IMR-90 (cell line): ENCODE measurements around the gene TMEM131.

ENCODE experiments used
- BHLHE40 ChIP-seq: fragments of 150-350 bp; IDR thresholded peaks from 2 replicates; pipeline ENCODE4 v1.6.1; 2016; ENCODE audit warnings: mild to moderate bottlenecking, low read depth, low read length
- CTCF ChIP-seq: conservative IDR thresholded peaks from 2 replicates; pipeline ENCODE4 v1.5.1; 2012; ENCODE audit warnings: mild to moderate bottlenecking, low read depth, low read length, improper control_type of control experiment
- ELK1 ChIP-seq: fragments of 150-350 bp; IDR thresholded peaks from 2 replicates; pipeline ENCODE4 v1.6.1; 2016; ENCODE audit warnings: low read depth, mild to moderate bottlenecking, low read length, moderate library complexity, borderline replicate concordance
- FOS ChIP-seq: fragments of 150-350 bp; IDR thresholded peaks from 2 replicates; pipeline ENCODE4 v1.6.1; 2016; ENCODE audit warnings: low read depth, low read length
- MAFK ChIP-seq: IDR thresholded peaks from 2 replicates; pipeline ENCODE4 v1.6.1; 2012; ENCODE audit warnings: low read depth, low read length, improper control_type of control experiment
- MXI1 ChIP-seq: IDR thresholded peaks from 2 replicates; pipeline ENCODE4 v1.6.1; 2012; ENCODE audit warnings: low read depth, mild to moderate bottlenecking, low read length, moderate library complexity, borderline replicate concordance
- POLR2A ChIP-seq: IDR thresholded peaks from 2 replicates; pipeline ENCODE4 v1.6.1; 2012; ENCODE audit warnings: mild to moderate bottlenecking, low read depth, low read length
- RAD21 ChIP-seq: IDR thresholded peaks from 2 replicates; pipeline ENCODE4 v1.6.1; 2012; ENCODE audit warnings: low read length, improper control_type of control experiment
- RFX5 ChIP-seq: IDR thresholded peaks from 2 replicates; pipeline ENCODE4 v1.8.0; 2012; ENCODE audit warnings: low read depth, mild to moderate bottlenecking, low read length, moderate library complexity
- USF2 ChIP-seq: fragments of 150-350 bp; IDR thresholded peaks from 2 replicates; pipeline ENCODE4 v1.6.1; 2017; ENCODE audit warnings: mild to moderate bottlenecking, antibody characterized with exemption, low read length, low read depth

GRCh38 chr2:97924194-97924593, 71.6 kb downstream of the TMEM131 start:
- TF ChIP-seq CTCF: no peak
- no peak for TF ChIP-seq POLR2A
- no peak for TF ChIP-seq USF2
- no peak for TF ChIP-seq RFX5
- TF ChIP-seq MAFK: no peak
- TF ChIP-seq BHLHE40: no peak
- no peak for TF ChIP-seq FOS
- no peak for TF ChIP-seq MXI1
- TF ChIP-seq ELK1: no peak
- TF ChIP-seq RAD21: no peak
